ENCODE measurements around the gene DFFA.

DFFA gene

GRCh38 chr1:10473145-10473765 lies 926 bp upstream of the DFFA start:
- no peak for TF ChIP-seq REST (IDR thresholded peaks at IDR 0.05; ENCODE audit: insufficient read depth in 1 of 2, low read depth in 2 of 2, low read length in 2 of 2)
- no peak for TF ChIP-seq SIN3A (IDR thresholded peaks at IDR 0.05; ENCODE audit: borderline replicate concordance, insufficient read depth, low read length)
- TF ChIP-seq FOXP2 (optimal IDR thresholded peaks at IDR 0.05; ENCODE audit: borderline replicate concordance, extremely low read depth, extremely low read length, insufficient read depth), result no peak
- no peak for TF ChIP-seq POLR2AphosphoS5 (IDR thresholded peaks at IDR 0.05; ENCODE audit: low read depth, low read length)
- TF ChIP-seq TAF1 (IDR thresholded peaks at IDR 0.05; ENCODE audit: borderline replicate concordance, insufficient read depth, low read length), result no peak

GRCh38 chr1:10471411-10472219 lies 714 bp downstream of the DFFA start:
- no peak for TF ChIP-seq TAF1 (IDR thresholded peaks at IDR 0.05; ENCODE audit: borderline replicate concordance, insufficient read depth, low read length)
- no peak for TF ChIP-seq REST (IDR thresholded peaks at IDR 0.05; ENCODE audit: insufficient read depth in 1 of 2, low read depth in 2 of 2, low read length in 2 of 2)
- no peak for TF ChIP-seq POLR2AphosphoS5 (IDR thresholded peaks at IDR 0.05; ENCODE audit: low read depth, low read length)
- TF ChIP-seq FOXP2 (optimal IDR thresholded peaks at IDR 0.05; ENCODE audit: borderline replicate concordance, extremely low read depth, extremely low read length, insufficient read depth), result no peak
- TF ChIP-seq SIN3A (IDR thresholded peaks at IDR 0.05; ENCODE audit: borderline replicate concordance, insufficient read depth, low read length), result no peak

GRCh38 chr1:10470043-10470442 lies 2.3 kb downstream of the DFFA start:
- no peak for TF ChIP-seq TAF1 (IDR thresholded peaks at IDR 0.05; ENCODE audit: borderline replicate concordance, insufficient read depth, low read length)
- no peak for TF ChIP-seq POLR2AphosphoS5 (IDR thresholded peaks at IDR 0.05; ENCODE audit: low read depth, low read length)

GRCh38 chr1:10467078-10467477 lies 5.3 kb downstream of the DFFA start:
- TF ChIP-seq POLR2AphosphoS5 (IDR thresholded peaks at IDR 0.05; ENCODE audit: low read depth, low read length) (no peak), REST (IDR thresholded peaks at IDR 0.05; ENCODE audit: insufficient read depth in 1 of 2, low read depth in 2 of 2, low read length in 2 of 2) (no peak), FOXP2 (optimal IDR thresholded peaks at IDR 0.05; ENCODE audit: borderline replicate concordance, extremely low read depth, extremely low read length, insufficient read depth) (no peak), SIN3A (IDR thresholded peaks at IDR 0.05; ENCODE audit: borderline replicate concordance, insufficient read depth, low read length) (no peak), TAF1 (IDR thresholded peaks at IDR 0.05; ENCODE audit: borderline replicate concordance, insufficient read depth, low read length) (no peak)

GRCh38 chr1:10459184-10459583 lies 13.1 kb downstream of the DFFA start:
- TF ChIP-seq REST (IDR thresholded peaks at IDR 0.05; ENCODE audit: insufficient read depth in 1 of 2, low read depth in 2 of 2, low read length in 2 of 2), result no peak
- TF ChIP-seq FOXP2 (optimal IDR thresholded peaks at IDR 0.05; ENCODE audit: borderline replicate concordance, extremely low read depth, extremely low read length, insufficient read depth), result no peak
- no peak for TF ChIP-seq SIN3A (IDR thresholded peaks at IDR 0.05; ENCODE audit: borderline replicate concordance, insufficient read depth, low read length)
- TF ChIP-seq TAF1 (IDR thresholded peaks at IDR 0.05; ENCODE audit: borderline replicate concordance, insufficient read depth, low read length), result no peak
- no peak for TF ChIP-seq POLR2AphosphoS5 (IDR thresholded peaks at IDR 0.05; ENCODE audit: low read depth, low read length)

Measured in PFSK-1 (cell line).